GM10248 (cell line): ENCODE results near the gene NT5DC1.

Experiments
- CTCF ChIA-PET: fragments of 300-600 bp; sonication (Branson Sonifier 250); formaldehyde crosslinking; extraction: SDS; loops from one replicate; lab custom pipeline; 2021; ENCODE audit warnings: antibody characterized with exemption; lab: Yijun Ruan, JAX
- POLR2A ChIA-PET: fragments of 350-650 bp; sonication (Branson Sonifier 250); formaldehyde crosslinking; extraction: SDS; loops from one replicate; lab custom pipeline; 2020; ENCODE audit warnings: antibody characterized with exemption; lab: Yijun Ruan, JAX
- DNase-seq: peaks from one replicate; pipeline ENCODE4 v3.0.0; 2012; ENCODE audit errors: extremely low spot score
- CTCF ChIP-seq: IDR thresholded peaks from 2 replicates; pipeline ENCODE4 v1.5.1; 2012; ENCODE audit warnings: mild to moderate bottlenecking, low read depth; ENCODE audit errors: extremely low read depth, missing control alignments, control extremely low read depth

NT5DC1 gene

DNA sequence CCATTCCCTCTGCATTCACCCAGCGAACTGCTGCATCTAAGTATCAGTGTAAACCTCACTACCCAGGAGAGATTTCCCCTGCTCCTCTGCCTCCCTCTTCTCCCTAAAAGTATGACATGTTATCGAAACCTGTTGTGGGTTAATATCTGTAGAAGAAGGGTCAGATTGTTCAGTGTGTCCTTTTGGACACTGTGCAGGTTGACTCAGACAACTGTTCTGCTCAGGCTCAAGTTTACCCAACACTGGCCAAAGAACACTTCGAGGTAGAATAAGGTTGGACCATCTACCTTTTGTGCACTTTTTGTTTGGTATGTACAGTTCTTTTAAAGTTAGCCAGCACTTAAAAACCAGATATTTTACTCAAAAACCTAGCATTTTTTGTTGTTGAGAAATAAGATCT is 4.6 kb downstream of the NT5DC1 start:
- DNase-seq: no peak
- no peak for TF ChIP-seq CTCF
- CTCF ChIA-PET: interaction anchor here (0.9 to 5.2 kb wide), 2 partner anchors 7 to 8 kb away, joined by 3 to 59 read pairs; no protein-coding TSS in a partner anchor

GRCh38 chr6:116106146-116106545 is 5.5 kb downstream of the NT5DC1 start:
- CTCF ChIA-PET: interaction anchor here (0.8 to 1.5 kb wide), 4 partner anchors 9 to 95 kb away, joined by 3 to 7 read pairs (median 5); no protein-coding TSS in a partner anchor
- DNase-seq: no peak
- POLR2A ChIA-PET: no interaction called here
- no peak for TF ChIP-seq CTCF

More for the DNA sequence above, 4.6 kb downstream of the NT5DC1 start:
- POLR2A ChIA-PET: no interaction called here

GRCh38 chr6:116108836-116109235 is 8.2 kb downstream of the NT5DC1 start:
- CTCF ChIA-PET: interaction anchor here (0.8 to 6.0 kb wide), 5 partner anchors 8 to 102 kb away, joined by 3 to 72 read pairs (median 3); partner anchors contain the start of genes COL10A1 and NT5DC1
- no peak for TF ChIP-seq CTCF
- no peak for DNase-seq
- POLR2A ChIA-PET: no interaction called here

DNA sequence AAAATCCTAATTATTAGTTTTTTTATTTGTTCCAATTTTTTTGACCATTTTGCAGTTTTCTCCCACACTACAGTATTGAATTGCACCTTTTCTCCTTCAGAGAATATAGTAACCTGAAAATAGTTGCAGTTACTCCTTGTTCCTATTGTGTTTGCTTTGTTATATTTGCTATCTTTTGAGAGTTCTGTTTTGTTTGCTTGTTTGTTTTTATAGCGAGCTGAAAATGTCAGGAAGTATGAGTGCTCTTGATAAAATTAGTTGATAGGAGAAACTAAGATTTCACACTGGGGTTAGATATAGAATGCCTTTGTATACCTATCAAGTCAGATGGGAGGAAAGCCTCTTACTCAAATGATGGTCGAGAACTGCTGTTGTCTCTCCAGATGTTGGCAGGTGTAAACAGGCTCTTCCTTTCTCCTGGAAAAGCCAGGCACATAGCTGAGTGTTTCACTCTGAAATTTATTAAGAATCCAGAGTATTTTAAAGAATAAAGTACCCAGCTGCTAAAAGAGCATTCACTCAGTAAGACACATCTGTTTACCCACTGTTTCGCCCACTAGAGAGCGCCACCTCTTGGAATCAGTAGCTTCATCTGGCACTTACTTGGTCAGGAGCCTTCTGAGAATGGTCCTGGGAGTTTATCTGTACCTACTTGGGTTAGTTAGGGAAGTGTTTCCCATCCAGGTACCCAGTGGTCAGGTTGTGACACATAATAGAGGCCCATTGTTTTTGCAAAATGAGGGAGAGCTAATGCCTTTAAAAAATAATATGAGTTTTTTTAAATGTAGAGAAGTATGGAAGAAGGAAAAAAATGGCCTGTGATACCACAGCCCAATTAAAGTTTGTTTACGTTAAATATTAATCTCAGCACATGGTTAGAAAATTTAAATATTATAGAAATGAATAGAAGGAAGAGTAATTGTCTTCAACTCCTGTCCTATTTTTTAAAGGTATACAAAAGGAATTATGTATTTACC is 11.2 kb downstream of the NT5DC1 start:
- POLR2A ChIA-PET: no interaction called here
- no peak for DNase-seq
- TF ChIP-seq CTCF: peak; percentile 53
- CTCF ChIA-PET: interaction anchor here (1.0 to 6.0 kb wide), 20 partner anchors 9 to 109 kb away, joined by 3 to 72 read pairs (median 6); partner anchors contain the start of genes COL10A1, FRK and NT5DC1

- ChIA-PET CTCF (interaction anchor here (0.9 to 6.0 kb wide), 9 partner anchors 9 to 104 kb away, joined by 3 to 72 read pairs (median 9); partner anchors contain the start of genes COL10A1, FRK and NT5DC1), POLR2A (no interaction called here)
- no peak for DNase-seq
- no peak for TF ChIP-seq CTCF
Observed at GRCh38 chr6:116113386-116113785, 12.7 kb downstream of the NT5DC1 start.

- TF ChIP-seq CTCF: peak; percentile 26
- DNase-seq: no peak
- ChIA-PET CTCF (interaction anchor here (0.8 to 0.9 kb wide), 3 partner anchors 9 to 19 kb away, joined by 3 to 4 read pairs (median 3); no protein-coding TSS in a partner anchor), POLR2A (no interaction called here)
Observed at GRCh38 chr6:116115781-116116180, 15.1 kb downstream of the NT5DC1 start.
